Lower leg skin (tissue), 3 donors: ENCODE measurements around the gene KLB.

Experiments used
- CTCF ChIP-seq, 3 donors: fragments of 450-650 bp; IDR thresholded peaks; one replicate each; pipeline ENCODE4 v1.5.1; 2016; ENCODE audit warnings: antibody characterized with exemption in 3 of 3, mild to moderate bottlenecking in 3 of 3, moderate library complexity in 2 of 3
- POLR2A ChIP-seq, 2 donors: fragments of 450-650 bp; IDR thresholded peaks; one replicate each; pipeline ENCODE4 v1.6.1; 2016 to 2017; ENCODE audit warnings: antibody characterized with exemption in 2 of 2, mild to moderate bottlenecking in 1 of 2, moderate library complexity in 1 of 2

- peak in 1 of 3 donors; percentile 85 for TF ChIP-seq CTCF (IDR thresholded peaks at IDR 0.05)
- no peak for TF ChIP-seq POLR2A (IDR thresholded peaks at IDR 0.05)
Observed at GRCh38 chr4:39469429-39470077, 62.8 kb downstream of the KLB start.
